Type B pancreatic cell (in vitro differentiated cells): Measurements from ENCODE around the gene TEX2. TPM values are rescaled to one million over a fixed set of nuclear protein-coding genes. Genes with fewer than 3 reads are reported as not detected.

Experiments
- DNase-seq: peaks from one replicate; pipeline ENCODE4 v3.0.0; 2021; ENCODE audit warnings: mixed read lengths; ENCODE audit not compliant: unreplicated experiment; ENCODE audit errors: extremely low spot score
- H3K27ac Mint-ChIP-seq: 2 replicates; pipeline ENCODE4 v1.8.0; 2021; ENCODE audit warnings: mild to moderate bottlenecking, mixed read lengths
- H3K27me3 Mint-ChIP-seq: 2 replicates; pipeline ENCODE4 v1.8.0; 2021; ENCODE audit warnings: mixed read lengths
- H3K36me3 Mint-ChIP-seq: 2 replicates; pipeline ENCODE4 v1.8.0; 2021; ENCODE audit warnings: mixed read lengths
- H3K4me1 Mint-ChIP-seq: one replicate; pipeline ENCODE4 v1.8.0; 2021; ENCODE audit warnings: mixed read lengths; ENCODE audit not compliant: unreplicated experiment
- H3K4me3 Mint-ChIP-seq: 2 replicates; pipeline ENCODE4 v1.8.0; 2021; ENCODE audit warnings: mild to moderate bottlenecking, mixed read lengths
- H3K9me3 Mint-ChIP-seq: 2 replicates; pipeline ENCODE4 v1.8.0; 2021; ENCODE audit warnings: mixed read lengths
- total RNA-seq: library from RNA; stranded (reverse); gene quantifications from 2 replicates; pipeline ENCODE4 v1.2.1, GENCODE V29; 2021; ENCODE audit warnings: low replicate concordance
- TF ChIP-seq, protein P1 (sequence below): fragments of 200-600 bp; sonication (generic); conservative IDR thresholded peaks from 2 replicates; pipeline ENCODE4 v1.5.0; 2021; ENCODE audit warnings: antibody characterized with exemption, mild to moderate bottlenecking

Gene TEX2
- total RNA-seq, 1 donor from 2014 or later: 23.3 TPM

DNA sequence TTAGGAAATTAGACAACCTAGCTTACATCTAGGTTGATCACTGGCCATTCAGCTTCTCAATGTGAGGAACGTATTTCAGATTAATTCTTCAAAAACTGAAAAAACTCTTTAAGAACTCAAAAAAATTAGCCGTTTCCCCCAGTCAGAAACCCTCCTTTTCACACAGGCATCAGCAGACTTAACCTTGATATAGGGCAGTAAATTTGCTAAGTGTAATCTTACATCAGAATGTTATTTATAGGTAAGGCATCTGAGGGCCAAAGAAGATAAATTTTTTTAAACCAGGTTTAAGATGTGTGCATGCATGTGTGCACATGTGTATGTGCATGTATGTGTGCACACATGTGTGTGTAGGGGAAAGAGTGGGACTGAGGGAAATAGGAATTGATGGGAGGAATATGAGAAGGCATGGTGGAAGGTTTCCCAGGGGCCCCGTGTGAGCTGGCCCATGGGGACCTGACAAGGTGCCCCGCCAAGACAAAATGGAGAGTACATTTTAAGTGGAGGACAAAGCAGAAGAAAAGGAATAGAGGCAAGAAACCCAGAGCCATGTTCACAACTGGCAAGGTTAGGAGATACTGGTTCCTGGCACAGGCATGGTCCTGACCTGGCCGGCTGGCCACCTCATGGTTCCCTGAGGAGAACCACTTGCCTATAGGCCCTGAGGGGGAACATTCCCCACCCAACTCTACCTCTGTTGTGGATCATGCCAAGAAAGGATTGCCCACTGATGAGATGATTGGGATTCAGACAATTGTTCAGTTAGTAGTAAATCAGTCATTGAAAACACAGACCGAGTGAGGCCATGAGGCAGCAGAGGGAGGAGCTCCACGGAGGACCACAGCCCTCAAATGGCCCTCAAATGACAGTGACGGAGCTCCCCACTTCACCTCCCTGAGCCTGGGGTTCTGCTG lies 33.0 kb downstream of the TEX2 start:
- TF ChIP-seq, protein P1, sequence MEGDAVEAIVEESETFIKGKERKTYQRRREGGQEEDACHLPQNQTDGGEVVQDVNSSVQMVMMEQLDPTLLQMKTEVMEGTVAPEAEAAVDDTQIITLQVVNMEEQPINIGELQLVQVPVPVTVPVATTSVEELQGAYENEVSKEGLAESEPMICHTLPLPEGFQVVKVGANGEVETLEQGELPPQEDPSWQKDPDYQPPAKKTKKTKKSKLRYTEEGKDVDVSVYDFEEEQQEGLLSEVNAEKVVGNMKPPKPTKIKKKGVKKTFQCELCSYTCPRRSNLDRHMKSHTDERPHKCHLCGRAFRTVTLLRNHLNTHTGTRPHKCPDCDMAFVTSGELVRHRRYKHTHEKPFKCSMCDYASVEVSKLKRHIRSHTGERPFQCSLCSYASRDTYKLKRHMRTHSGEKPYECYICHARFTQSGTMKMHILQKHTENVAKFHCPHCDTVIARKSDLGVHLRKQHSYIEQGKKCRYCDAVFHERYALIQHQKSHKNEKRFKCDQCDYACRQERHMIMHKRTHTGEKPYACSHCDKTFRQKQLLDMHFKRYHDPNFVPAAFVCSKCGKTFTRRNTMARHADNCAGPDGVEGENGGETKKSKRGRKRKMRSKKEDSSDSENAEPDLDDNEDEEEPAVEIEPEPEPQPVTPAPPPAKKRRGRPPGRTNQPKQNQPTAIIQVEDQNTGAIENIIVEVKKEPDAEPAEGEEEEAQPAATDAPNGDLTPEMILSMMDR: no peak
- H3K36me3 Mint-ChIP-seq: no peaks in the 10 kb centered on the region
- H3K9me3 Mint-ChIP-seq: no peaks in the 10 kb centered on the region
- no peak for DNase-seq
- no peaks in the 10 kb centered on the region for H3K27me3 Mint-ChIP-seq
- no peak overlapping the region for H3K27ac Mint-ChIP-seq
- peaks cover 16% of the 10 kb centered on the region for H3K4me1 Mint-ChIP-seq
- no peak overlapping the region for H3K4me3 Mint-ChIP-seq

DNA sequence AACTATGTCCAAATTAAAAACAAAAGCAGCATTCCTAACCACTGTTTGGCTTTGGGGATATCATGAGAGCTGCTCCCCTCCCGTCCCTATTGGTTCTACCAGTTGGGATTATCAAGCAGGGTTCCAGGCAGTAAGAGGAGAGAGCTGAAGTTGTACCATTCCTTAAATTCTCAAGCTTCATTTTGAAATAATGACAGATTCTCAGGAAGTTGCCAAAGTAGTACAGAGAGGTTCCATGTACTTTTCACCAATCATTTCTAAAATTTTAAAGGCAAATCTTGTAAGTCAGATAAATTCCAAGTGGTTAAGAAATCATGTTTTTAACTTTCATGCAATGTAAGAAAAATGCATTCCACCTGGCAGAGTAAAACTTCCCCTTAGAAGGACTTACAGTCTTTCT lies 36.9 kb downstream of the TEX2 start:
- H3K4me3 Mint-ChIP-seq: no peak overlapping the region
- no peaks in the 10 kb centered on the region for H3K27me3 Mint-ChIP-seq
- H3K36me3 Mint-ChIP-seq: no peaks in the 10 kb centered on the region
- no peaks in the 10 kb centered on the region for H3K9me3 Mint-ChIP-seq
- TF ChIP-seq, protein P1: no peak
- H3K4me1 Mint-ChIP-seq: peaks cover 24% of the 10 kb centered on the region
- no peak overlapping the region for H3K27ac Mint-ChIP-seq
- no peak for DNase-seq

DNA sequence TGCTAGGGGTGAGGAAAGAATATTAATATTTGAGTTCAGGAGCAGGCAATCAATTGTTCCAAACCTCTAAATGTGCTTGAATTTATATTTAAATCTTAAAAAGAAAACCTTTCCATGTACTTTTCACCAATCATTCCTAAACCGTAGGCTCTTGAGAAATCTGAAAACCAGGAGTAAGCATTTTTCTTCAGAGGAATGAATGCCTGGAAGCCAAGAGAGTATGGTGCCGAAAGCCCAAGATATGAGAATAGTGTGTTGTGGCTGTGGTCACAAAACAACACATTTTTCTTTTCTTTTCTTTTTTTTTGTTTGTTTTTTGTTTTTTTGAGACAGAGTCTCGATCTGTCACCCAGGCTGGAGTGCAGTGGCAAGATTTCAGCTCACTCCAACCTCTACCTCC lies 37.6 kb downstream of the TEX2 start:
- Mint-ChIP-seq H3K4me3 (no peak overlapping the region), H3K4me1 (peaks cover 17% of the 10 kb centered on the region), H3K27me3 (peaks cover 3% of the 10 kb centered on the region), H3K27ac (no peak overlapping the region), H3K36me3 (peaks cover 5% of the 10 kb centered on the region), H3K9me3 (peaks cover 5% of the 10 kb centered on the region)
- no peak for DNase-seq
- TF ChIP-seq, protein P1: no peak

DNA sequence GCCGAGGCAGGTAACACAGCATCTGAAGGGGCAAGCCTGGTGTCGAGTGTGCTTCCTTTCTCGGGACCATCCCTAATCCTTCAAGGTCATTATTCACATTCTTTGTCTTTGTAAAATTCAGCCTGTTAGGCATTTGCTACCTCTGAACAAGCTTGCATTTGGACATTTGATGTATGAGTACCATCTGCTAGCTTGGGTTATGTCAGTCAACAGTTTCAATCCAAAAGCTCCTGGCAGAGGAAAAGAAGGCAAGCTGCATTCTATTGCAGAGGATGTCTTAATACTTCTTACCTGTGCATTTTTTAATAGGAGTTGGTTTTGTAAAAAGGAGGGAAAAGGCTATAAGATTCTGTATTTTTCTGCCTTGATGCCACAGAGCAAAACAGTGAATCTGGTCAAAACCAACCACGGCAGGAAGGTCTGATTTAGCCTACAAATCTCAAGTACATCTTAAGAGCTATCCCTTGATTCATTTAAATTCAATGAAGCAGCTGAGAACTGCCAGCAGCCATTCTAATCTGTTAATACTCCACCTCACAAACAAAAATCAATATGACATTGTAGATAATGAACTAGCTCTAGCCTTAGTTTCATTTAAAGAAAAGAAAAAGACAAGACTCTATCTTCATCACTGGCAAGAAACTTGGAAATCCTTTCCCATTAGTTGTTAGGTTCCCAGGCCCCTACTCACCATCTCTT lies 39.0 kb downstream of the TEX2 start:
- H3K9me3 Mint-ChIP-seq: peaks cover 5% of the 10 kb centered on the region
- H3K36me3 Mint-ChIP-seq: peaks cover 7% of the 10 kb centered on the region
- TF ChIP-seq, protein P1: no peak
- H3K27ac Mint-ChIP-seq: peak overlapping the region; percentile 18
- peaks cover 21% of the 10 kb centered on the region for H3K4me1 Mint-ChIP-seq
- H3K4me3 Mint-ChIP-seq: peak overlapping the region; percentile 4
- peaks cover 3% of the 10 kb centered on the region for H3K27me3 Mint-ChIP-seq
- DNase-seq: no peak

DNA sequence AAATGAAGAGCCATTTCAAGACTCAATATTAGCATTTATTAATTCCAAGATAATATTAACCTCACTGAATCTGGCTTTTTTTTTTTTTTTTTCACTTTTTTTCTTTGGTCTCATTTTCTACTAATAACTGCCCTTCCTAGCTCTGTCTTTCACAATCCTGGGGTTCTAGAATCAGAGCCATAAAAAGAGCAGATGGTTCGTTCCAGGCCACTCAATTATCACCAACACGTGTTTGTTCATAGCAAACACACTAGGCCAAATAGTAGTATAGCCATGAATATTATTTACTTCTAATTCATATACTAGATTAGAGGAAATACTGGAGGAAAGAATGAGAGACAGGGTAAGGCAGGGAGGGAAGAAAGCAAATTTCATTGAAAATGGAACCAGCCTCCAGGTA lies 39.8 kb downstream of the TEX2 start:
- peaks cover 3% of the 10 kb centered on the region for H3K27me3 Mint-ChIP-seq
- H3K27ac Mint-ChIP-seq: no peak overlapping the region
- peaks cover 24% of the 10 kb centered on the region for H3K4me1 Mint-ChIP-seq
- no peak overlapping the region for H3K4me3 Mint-ChIP-seq
- peaks cover 5% of the 10 kb centered on the region for H3K9me3 Mint-ChIP-seq
- TF ChIP-seq, protein P1: no peak
- H3K36me3 Mint-ChIP-seq: peaks cover 7% of the 10 kb centered on the region
- DNase-seq: no peak
